ENCODE results near the gene RPS13.

- TF ChIP-seq CTCF (IDR thresholded peaks at IDR 0.05; ENCODE audit: insufficient read depth, low read depth, low read length) (no peak), EZH2 (IDR thresholded peaks at IDR 0.05; ENCODE audit: insufficient read depth, low read length) (no peak)
Measured at GRCh38 chr11:17117262-17117661, 39.8 kb upstream of the RPS13 start.

Data from astrocyte (in vitro differentiated cells and primary cell).